Measurements from ENCODE around the gene CBFA2T2.
"Not testable (repeated sequence)": the region's sequence is repeated elsewhere in the genome, so short reads cannot be mapped to it uniquely, and the experiment has no call there.

CBFA2T2 gene

GRCh38 chr20:33552519-33552918, 62.6 kb downstream of the CBFA2T2 start:
- no peak for DNase-seq

GRCh38 chr20:33553516-33553915, 63.6 kb downstream of the CBFA2T2 start:
- no peak for DNase-seq

GRCh38 chr20:33554914-33555420, 65.1 kb downstream of the CBFA2T2 start:
- no peak for DNase-seq

- no peak for DNase-seq
Observed at GRCh38 chr20:33555755-33556154, 65.9 kb downstream of the CBFA2T2 start.

GRCh38 chr20:33556246-33556645, 66.3 kb downstream of the CBFA2T2 start:
- no peak for DNase-seq

- no peak for DNase-seq
Observed at GRCh38 chr20:33558348-33559144, 68.7 kb downstream of the CBFA2T2 start.

GRCh38 chr20:33559212-33559611, 69.3 kb downstream of the CBFA2T2 start:
- DNase-seq: no peak

- no peak for DNase-seq
Observed at GRCh38 chr20:33560026-33560425, 70.1 kb downstream of the CBFA2T2 start.

- not testable (repeated sequence) for DNase-seq
Observed at GRCh38 chr20:33561053-33561452, 71.2 kb downstream of the CBFA2T2 start.

- DNase-seq: peak; percentile 24
Observed at GRCh38 chr20:33561692-33562601, 72.1 kb downstream of the CBFA2T2 start.

- no peak for DNase-seq
Observed at GRCh38 chr20:33563788-33564187, 73.9 kb downstream of the CBFA2T2 start.

- DNase-seq: no peak
Observed at GRCh38 chr20:33566781-33567603, 77.1 kb downstream of the CBFA2T2 start.

- no peak for DNase-seq
Observed at GRCh38 chr20:33567949-33568348, 78.1 kb downstream of the CBFA2T2 start.

- DNase-seq: peak; percentile 65
Observed at GRCh38 chr20:33568378-33568777, 78.5 kb downstream of the CBFA2T2 start.

- no peak for DNase-seq
Observed at GRCh38 chr20:33568868-33569801, 79.2 kb downstream of the CBFA2T2 start.

- DNase-seq: no peak
Observed at GRCh38 chr20:33569802-33570391, 80.0 kb downstream of the CBFA2T2 start.

GRCh38 chr20:33570743-33571142, 80.8 kb downstream of the CBFA2T2 start:
- DNase-seq: no peak

GRCh38 chr20:33573268-33573667, 83.4 kb downstream of the CBFA2T2 start:
- not testable (repeated sequence) for DNase-seq

- DNase-seq: no peak
Observed at GRCh38 chr20:33575282-33575681, 85.4 kb downstream of the CBFA2T2 start.

- peak; percentile 48 for DNase-seq
Observed at GRCh38 chr20:33576432-33577125, 86.7 kb downstream of the CBFA2T2 start.
